ENCODE results near the gene ATG10.

The ATG10 gene

DNA sequence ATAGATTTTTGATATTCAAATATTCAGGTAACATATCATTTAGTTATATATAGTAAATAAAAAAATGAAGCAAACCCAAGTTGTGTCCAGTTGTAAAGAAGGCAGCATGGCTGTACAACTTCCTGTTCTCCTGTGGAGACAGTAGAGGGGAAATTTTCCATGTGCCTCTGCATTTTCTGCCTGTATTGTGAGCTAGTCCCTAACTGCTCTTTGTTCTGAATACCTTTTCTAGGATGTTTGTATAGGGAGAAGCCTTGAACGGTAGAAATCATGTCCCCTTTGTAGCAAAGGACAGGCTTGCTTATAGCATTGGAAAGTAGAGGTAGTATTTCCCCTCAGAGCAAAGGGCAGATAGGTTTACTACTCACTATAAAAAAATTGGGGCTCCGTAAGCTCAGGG lies 319.6 kb downstream of the ATG10 start:
- TF ChIP-seq, protein P1, sequence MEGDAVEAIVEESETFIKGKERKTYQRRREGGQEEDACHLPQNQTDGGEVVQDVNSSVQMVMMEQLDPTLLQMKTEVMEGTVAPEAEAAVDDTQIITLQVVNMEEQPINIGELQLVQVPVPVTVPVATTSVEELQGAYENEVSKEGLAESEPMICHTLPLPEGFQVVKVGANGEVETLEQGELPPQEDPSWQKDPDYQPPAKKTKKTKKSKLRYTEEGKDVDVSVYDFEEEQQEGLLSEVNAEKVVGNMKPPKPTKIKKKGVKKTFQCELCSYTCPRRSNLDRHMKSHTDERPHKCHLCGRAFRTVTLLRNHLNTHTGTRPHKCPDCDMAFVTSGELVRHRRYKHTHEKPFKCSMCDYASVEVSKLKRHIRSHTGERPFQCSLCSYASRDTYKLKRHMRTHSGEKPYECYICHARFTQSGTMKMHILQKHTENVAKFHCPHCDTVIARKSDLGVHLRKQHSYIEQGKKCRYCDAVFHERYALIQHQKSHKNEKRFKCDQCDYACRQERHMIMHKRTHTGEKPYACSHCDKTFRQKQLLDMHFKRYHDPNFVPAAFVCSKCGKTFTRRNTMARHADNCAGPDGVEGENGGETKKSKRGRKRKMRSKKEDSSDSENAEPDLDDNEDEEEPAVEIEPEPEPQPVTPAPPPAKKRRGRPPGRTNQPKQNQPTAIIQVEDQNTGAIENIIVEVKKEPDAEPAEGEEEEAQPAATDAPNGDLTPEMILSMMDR (IDR thresholded peaks at IDR 0.05; ENCODE audit: low read depth, low read length): no peak
- no peak overlapping the region for H3K4me3 ChIP-seq (ENCODE audit: low read depth, low read length)

DNA sequence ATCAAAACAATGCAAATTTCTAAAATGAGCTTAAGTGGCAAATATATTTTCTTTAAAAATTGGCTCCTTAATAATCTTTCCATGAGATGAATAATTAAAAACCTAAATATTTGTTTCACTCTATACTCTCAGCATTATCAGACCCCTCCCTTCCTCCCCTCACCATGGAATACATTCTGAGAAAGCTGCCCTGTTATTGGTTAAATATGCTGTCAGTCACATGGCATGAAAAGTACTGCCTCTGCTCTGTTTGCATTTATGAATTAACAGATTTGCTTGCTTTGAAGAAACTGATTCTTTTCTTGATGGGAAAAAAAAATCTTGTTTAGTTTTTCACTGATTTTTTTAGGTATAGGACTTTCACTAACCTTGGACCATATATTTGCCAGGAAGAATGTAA lies 323.3 kb downstream of the ATG10 start:
- no peak overlapping the region for H3K4me3 ChIP-seq (ENCODE audit: low read depth, low read length)
- TF ChIP-seq, protein P1 (IDR thresholded peaks at IDR 0.05; ENCODE audit: low read depth, low read length): no peak

DNA sequence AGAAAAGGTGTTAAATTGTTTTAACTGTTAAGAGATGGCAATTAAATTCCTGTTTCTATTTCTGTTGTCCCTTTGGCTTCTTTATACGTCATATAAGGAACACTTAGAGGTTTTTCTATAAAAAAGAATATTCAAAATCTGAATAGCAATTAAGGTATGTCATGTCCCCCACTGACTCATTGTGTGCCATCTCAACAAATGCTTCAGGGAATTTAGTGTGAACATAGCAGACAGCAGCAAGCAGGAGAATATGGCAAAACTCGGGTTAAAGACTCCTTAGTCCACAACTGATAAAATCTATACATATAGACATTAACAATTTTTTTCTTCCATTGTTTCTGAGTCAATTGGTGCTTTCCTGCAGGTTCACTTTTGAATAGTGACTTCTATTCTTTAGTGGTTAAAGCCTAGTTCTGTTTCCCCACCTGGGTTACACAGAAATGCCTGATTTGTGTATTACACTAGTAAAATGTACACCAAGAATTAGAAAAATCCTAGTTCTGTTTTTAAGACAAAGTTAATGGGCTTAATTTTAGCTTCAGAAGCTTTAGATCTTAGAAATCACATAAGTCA lies 324.2 kb downstream of the ATG10 start:
- TF ChIP-seq, protein P1 (IDR thresholded peaks at IDR 0.05; ENCODE audit: low read depth, low read length): no peak
- H3K4me3 ChIP-seq (ENCODE audit: low read depth, low read length): no peak overlapping the region

DNA sequence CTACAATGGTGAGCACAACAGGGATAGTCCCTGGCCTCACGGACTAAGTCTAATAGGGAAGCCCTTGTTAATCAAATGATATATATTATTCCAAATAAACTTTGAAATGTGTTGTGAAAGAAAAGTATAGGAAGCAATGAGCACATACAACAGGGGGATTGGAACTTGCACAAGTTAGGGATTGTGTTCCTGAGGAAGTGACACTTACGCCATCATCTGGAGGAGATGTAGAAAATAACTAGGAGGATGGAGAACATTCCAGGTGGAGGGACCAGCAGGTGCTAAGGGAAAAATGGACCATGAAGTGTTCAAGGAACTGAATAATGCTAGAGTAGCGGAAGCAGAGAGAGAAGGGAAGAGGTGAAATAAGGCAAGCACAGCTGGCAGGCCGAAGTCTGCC lies 325.1 kb downstream of the ATG10 start:
- H3K4me3 ChIP-seq (ENCODE audit: low read depth, low read length): no peak overlapping the region
- TF ChIP-seq, protein P1 (IDR thresholded peaks at IDR 0.05; ENCODE audit: low read depth, low read length): no peak

DNA sequence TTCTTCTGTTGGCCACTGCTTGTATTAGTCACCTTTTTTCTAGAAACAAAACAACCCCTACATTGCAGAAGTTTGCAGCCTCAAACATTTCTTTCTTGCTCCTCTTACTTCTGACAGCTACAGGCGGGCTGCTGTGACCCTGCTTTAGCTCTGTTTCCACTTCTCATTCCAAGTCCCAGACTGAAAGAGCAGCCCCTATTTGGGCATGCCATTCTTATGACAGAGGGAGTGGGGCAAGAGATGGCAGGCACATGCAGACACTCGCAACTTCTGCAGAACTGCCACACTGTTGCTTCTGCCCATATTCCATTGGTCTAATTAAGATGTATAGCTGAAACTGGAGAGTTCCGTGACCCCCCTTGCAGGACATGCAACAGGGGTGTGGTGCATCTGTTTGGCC lies 325.9 kb downstream of the ATG10 start:
- no peak overlapping the region for H3K4me3 ChIP-seq (ENCODE audit: low read depth, low read length)
- TF ChIP-seq, protein P1 (IDR thresholded peaks at IDR 0.05; ENCODE audit: low read depth, low read length): no peak

DNA sequence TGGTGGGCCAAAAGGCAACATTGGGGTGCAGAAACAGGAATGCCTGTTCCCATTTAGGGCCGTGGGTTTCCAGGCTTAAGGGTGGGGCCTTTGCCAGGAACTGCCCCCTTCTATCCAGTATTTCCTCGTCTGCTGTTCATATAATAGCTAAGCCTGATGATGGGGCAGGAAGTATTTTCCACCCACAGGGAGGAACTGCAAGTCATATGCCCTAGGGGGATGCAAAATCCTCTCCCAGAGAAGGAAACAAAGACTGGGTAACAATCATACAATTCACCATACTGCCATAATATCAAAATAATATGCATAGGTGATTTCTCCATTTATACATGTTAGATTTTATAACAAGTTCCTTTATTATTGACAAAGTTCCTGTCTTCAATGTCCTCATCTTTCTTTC lies 326.8 kb downstream of the ATG10 start:
- H3K4me3 ChIP-seq (ENCODE audit: low read depth, low read length): no peak overlapping the region
- TF ChIP-seq, protein P1 (IDR thresholded peaks at IDR 0.05; ENCODE audit: low read depth, low read length): no peak

DNA sequence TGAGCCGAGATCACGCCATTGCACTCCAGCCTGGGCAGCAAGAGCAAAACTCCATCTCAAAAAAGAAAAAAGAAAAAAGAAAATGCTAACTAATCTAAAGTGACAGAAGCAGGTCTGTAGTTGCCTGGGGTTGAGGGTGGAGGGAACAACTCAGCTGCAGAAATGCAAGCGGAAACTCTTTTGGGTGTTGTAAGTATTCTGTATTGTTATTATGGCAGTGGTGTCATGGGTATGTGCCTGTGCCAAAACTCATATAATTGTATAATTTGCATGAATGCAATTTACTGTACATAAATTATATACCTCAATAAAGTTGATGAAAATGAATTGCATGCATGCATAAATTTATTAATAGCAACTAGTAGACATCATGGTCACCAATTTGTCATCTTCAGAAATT lies 329.4 kb downstream of the ATG10 start:
- H3K4me3 ChIP-seq (ENCODE audit: low read depth, low read length): no peak overlapping the region
- TF ChIP-seq, protein P1 (IDR thresholded peaks at IDR 0.05; ENCODE audit: low read depth, low read length): no peak
